Measurements from ENCODE around the gene ATP2A1.

DNA sequence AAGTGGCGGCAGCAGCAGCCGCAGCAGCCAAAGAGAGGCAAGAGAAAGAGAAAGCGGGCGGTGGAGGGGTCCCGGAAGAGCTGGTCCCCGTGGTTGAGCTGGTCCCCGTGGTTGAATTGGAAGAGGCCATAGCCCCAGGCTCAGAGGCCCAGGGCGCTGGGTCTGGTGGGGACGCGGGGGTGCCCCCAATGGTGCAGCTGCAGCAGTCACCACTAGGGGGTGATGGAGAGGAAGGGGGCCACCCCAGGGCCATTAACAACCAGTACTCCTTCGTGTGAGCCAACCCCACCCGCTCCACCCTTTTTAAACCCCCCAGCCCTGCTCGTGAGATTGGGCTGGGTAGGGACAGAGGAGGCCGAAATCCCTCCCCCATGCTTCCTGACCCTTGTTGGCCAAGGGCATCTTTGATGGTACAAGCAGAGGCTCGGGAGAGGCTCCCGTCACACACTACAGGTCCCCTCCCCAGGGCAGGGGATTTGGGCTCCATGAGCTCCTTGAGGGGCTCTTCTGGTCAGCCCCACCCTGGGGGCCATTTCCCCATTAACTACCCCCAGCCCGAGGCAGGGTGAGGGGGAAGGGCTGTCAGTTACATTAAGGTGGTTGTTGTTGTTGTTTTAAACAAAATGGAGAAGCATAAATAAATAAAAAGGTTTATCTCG lies 4.6 kb upstream of the ATP2A1 start:
- TF ChIP-seq POLR2A (IDR thresholded peaks at IDR 0.05; ENCODE audit: low read length): no peak
- TF ChIP-seq, protein P1, sequence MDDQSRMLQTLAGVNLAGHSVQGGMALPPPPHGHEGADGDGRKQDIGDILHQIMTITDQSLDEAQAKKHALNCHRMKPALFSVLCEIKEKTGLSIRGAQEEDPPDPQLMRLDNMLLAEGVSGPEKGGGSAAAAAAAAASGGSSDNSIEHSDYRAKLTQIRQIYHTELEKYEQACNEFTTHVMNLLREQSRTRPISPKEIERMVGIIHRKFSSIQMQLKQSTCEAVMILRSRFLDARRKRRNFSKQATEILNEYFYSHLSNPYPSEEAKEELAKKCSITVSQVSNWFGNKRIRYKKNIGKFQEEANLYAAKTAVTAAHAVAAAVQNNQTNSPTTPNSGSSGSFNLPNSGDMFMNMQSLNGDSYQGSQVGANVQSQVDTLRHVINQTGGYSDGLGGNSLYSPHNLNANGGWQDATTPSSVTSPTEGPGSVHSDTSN (IDR thresholded peaks at IDR 0.05): no peak
- no peak for TF ChIP-seq BHLHE40 (IDR thresholded peaks at IDR 0.05; ENCODE audit: low read depth, low read length)
